GM18520 (cell line): ENCODE results near the gene KHSRP.
A peak's percentile ranks its signal among the peaks of the same experiment; 100 is the strongest.
"Not testable (repeated sequence)": the region's sequence is repeated elsewhere in the genome, so short reads cannot be mapped to it uniquely, and the experiment has no call there.

ENCODE experiments used
- ATAC-seq: cut with Tn5 transposase; IDR thresholded peaks from one replicate; pipeline ENCODE4 v1.9.1; 2021; ENCODE audit not compliant: unreplicated experiment

The KHSRP gene

DNA sequence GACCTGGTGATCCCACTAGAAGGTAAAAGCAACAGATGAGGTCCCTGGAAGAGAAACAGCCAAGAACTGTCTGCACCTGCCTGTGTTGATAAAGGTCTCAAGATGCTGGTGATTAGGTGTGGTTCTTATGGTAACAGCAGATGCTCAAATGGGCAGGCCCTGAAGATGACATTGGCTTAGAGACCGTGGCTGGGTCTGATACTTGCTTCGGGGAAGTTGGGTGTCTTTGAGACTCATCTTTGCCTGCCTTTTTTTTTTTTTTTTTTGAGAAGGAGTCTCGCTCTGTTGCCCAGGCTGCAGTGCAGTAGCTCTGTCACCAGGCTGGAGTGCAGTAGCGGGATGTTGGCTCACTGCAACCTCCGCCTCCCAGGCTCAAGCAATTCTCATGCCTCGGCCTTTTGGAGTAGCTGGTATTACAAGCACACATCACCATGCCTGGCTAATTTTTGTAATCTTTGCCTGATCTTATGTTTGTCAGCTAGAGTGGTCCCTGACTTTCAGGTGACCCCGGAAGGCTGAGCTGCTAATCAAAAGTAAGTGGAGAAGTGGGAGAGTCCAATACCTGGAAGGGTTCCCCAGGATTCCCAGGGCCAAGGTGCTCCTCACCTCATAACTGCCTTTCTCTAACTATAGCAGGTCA lies 27.1 kb upstream of the KHSRP start:
- ATAC-seq: no peak

GRCh38 chr19:6450166-6450565 lies 25.6 kb upstream of the KHSRP start:
- no peak for ATAC-seq

DNA sequence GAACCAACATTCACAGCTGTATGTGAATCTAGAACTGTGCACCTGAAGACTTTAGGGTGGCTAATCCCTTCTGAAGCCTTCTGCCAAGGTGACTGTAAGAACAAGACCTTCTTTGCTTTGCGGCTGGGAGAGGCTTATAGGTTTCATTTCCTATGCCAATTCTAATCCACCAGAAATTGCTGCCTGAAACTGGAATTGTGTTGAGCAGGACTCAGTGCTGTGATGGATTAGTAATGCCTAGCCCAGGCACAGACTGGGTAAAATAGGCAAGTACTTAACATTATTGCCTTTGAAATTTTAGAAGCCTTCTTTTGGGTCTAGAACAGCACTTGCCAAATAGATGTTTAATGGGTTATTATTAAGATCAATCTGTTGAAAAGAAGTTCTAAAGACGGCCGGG lies 23.4 kb upstream of the KHSRP start:
- no peak for ATAC-seq

DNA sequence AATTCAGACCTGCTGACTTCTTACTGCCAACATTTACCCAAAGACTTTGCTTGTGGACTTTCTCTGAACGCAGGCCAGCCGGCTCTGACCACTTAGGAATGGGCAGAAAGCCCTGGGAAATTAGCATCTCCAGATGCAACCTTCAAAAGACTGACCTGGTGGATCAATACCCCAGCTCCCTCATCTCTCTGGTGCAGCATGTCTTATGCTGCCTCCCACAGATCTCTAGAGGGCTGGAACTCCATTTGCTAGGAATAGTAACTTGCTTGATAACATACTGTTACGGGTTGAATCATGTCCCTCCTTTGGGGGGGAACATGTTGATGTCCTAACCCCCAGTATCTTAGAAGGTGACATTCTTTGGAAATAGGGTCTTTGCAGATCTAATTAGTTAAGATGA lies 21.8 kb upstream of the KHSRP start:
- ATAC-seq: no peak

GRCh38 chr19:6443986-6444385 lies 19.4 kb upstream of the KHSRP start:
- ATAC-seq: no peak

DNA sequence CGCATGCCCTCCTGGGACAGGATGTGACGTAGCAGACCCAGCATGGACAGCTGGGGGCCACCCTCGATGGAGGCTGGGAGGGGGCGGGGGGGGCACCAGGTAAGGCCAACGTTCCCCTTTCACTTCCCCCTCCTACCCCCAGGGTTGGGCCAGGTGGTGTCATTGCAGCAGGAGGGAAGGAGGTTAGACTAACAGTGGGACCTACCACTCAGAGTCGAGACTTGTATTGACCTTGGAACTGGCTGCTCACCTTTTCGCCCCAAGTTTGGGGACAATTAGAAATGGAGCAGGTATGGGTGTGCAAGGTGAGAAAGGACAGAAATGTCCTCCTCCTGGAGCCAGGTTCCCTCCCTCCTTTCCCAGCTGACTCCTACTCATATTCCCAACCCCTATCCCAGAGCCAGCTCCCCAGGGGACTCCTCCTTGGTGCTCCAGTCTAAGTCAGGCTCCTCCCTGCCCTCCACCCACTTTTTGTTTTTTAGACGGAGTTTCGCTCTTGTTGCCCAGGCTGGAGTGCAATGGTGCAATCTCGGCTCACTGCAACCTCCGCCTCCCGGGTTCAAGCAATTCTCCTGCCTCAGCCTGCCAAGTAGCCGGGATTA lies 17.6 kb upstream of the KHSRP start:
- ATAC-seq: no peak

GRCh38 chr19:6440905-6441304 lies 16.3 kb upstream of the KHSRP start:
- no peak for ATAC-seq

- ATAC-seq: no peak
These were observed 15.1 kb upstream of the KHSRP start for GRCh38 chr19:6439743-6440142.

DNA sequence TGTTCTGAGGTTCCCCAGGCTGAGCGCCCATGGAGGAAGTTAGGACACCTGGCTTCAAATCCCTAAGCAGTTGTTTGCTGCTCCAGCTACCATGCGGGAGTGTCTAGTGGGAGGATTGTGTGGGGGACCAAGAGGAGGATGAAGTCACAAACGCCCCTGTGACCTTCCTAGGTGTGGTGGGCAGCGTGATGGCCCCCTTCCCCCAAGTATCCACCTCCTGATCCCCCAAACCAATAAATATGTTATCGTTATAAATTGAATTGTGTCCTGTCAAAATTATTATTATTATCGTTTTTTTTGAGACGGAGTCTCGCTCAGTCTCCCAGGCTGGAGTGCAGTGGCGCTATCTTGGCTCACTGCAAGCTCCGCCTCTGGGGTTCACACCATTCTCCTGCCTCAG lies 9.1 kb upstream of the KHSRP start, which contains the start of gene SLC25A41:
Gene SLC25A41 (minus strand): TSS at position 101 of the 400 bp plus-strand sequence. CDS start 70 bp downstream, at position 31.
- no peak for ATAC-seq

- no peak for ATAC-seq
These were observed 8.6 kb upstream of the KHSRP start for GRCh38 chr19:6433165-6433564.

DNA sequence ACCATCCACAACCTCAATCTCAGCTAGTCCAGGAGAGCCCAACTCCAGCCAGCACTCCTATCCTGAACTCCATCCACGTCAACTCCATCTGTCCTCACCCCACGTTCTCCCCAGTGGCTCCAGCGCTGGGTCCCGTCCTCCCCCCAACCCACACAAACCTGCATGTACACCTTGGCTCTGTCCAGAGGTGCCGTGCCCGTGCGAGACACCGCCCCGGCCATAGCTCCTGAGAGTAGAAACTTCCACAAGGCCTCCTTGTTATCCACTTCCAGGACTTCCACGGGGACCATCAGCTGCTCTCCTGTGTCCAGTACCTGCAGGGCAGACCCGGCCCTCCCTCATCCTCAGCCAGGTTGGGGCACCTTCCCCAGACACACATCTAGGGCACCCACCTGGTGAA lies 7.3 kb upstream of the KHSRP start:
- no peak for ATAC-seq

GRCh38 chr19:6429419-6430221 lies 5.0 kb upstream of the KHSRP start:
- ATAC-seq: no peak

GRCh38 chr19:6428692-6429418 lies 4.2 kb upstream of the KHSRP start:
- not testable (repeated sequence) for ATAC-seq

GRCh38 chr19:6427131-6427530 lies 2.5 kb upstream of the KHSRP start:
- ATAC-seq: no peak

DNA sequence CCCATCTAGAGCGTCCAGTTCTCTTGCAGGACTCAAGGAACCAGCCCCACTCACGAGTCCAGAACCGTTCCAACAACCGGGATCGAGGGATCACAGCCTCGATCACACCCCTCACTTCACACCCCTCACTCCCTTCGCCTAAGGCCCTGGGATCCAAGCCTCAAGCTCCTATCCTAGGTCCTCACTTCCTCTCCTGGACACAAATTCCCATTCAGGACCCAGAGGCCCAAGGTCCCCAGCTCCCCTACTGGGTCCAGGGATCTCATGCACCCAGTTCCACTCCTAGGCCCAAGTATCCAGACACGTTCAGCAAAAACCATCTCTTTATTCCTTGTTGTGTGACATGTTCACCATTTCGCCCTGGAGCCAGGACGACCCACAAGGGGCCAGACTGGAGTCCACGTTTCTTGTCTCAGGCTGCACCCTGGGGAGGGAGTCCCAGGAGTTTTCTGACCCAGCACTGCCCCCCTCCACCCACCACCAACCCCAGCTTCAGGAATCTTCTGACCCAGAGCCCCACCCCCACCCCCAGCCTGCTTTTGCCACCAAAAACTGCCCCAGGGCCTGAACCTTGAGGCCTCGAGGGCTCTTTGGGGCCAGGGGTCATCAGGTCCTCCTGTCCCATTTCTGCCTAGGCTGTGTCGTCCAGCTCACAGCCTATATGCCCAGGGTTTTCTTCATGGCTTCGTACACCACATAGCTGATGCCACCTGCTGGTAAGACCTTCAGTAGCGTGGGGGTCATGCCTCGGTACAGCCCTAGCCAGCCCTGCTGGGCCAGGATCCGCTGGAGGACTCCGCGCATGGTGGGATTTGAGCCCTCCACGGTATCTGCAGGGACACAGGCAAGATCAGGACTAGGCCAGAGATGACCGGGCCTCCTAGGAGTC lies 1.4 kb upstream of the KHSRP start:
- ATAC-seq: no peak

DNA sequence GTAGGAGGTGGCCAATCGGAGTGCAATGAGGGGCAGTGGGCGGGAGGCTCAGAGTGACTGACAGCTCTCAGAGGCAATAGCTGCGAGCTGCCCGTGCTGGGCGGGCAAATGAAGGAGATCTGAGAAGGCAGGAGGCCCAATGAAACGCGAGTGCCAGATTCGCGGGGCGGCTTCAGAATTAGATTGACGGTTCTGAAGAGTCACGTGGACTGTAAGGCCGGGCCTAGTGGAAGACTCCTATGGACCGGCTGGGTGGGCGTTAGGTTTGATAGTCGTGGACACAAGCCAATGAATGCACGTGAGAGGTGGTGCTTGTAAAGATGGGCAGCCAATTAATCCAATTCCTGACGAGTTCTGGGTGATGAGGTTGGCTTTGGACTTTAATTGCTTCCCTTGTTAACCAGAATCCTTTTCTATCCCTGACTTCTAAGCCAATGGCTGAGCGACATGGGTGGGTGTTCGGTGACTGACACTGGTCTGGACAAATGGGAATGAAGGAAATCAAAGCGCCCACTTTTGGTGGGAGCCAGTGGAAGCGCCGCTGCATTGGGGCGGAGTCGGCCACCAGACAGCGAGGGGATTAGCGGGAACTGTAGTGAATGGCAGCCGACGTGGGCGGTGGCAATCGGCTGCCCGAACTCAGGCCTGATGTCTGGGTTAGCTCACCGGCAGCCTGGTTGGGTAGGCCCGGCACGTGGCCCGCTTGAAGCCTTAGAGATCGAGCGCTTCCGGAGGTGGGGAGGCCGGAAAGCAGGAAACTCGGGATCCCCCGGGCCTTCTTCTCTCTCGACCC lies 524 bp upstream of the KHSRP start:
- ATAC-seq: peak; percentile 88

DNA sequence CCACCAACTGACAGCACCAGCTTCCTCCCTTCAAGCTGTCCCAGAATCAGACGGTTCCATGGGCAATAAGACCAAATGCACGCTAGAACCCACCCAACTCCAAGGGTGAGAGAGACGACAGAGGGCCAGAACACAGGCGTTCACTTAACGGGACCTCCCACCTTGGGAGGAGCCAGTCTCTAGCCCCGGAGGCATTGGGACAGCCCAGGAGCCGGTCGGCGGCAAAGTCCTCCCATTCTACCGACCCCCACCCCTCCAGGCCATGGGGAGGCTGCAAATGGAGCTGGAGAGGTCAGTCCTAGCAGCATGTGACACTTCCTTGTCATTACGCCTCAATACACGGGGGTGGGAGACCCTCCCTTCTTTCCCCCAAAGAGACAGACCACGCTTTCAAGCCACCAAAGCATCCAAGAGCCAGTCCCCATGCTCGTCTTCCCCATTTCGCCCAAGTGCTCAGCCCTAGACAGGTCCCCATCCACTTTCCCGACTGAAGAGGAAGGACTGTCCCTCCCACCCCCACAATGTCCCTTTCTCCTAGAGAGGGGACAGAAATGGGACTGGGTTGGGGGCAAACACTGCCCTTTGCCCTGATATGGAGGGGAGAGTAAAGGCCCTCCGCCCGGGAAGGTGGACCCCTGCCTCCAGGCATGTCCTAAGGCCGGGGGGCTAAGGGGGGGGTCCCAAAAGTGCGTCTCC lies 964 bp downstream of the KHSRP start:
- ATAC-seq: no peak

GRCh38 chr19:6421075-6422014 lies 3.3 kb downstream of the KHSRP start:
- ATAC-seq: no peak
